Activated CD4-positive, alpha-beta T cell treated with anti-CD3 and anti-CD28 coated beads, Interleukin-2, Interleukin-4, amounts not matched to agents 100 ng/mL and 50 ng/mL, durations not matched to agents 16 hours and 8 hours (primary cell): Measurements from ENCODE around the gene DDX24.

ENCODE experiments used
- DNase-seq: peaks from one replicate; pipeline ENCODE4 v3.0.0-alpha.2; 2020; ENCODE audit warnings: low spot score

DDX24 gene

GRCh38 chr14:94048691-94049624, 32.0 kb downstream of the DDX24 start:
- DNase-seq = no peak

GRCh38 chr14:94047581-94047980, 33.4 kb downstream of the DDX24 start:
- no peak for DNase-seq

- DNase-seq = no peak
Observed at GRCh38 chr14:94046696-94047250, 34.2 kb downstream of the DDX24 start.

- DNase-seq = no peak
Observed at GRCh38 chr14:94045563-94046345, 35.2 kb downstream of the DDX24 start.

- DNase-seq = no peak
Observed at GRCh38 chr14:94045101-94045500, 35.9 kb downstream of the DDX24 start.

GRCh38 chr14:94044476-94045091, 36.4 kb downstream of the DDX24 start:
- no peak for DNase-seq

- no peak for DNase-seq
Observed at GRCh38 chr14:94043756-94044475, 37.1 kb downstream of the DDX24 start.

- DNase-seq = no peak
Observed at GRCh38 chr14:94043111-94043755, 37.8 kb downstream of the DDX24 start.

GRCh38 chr14:94042433-94043091, 38.4 kb downstream of the DDX24 start:
- no peak for DNase-seq

GRCh38 chr14:94041551-94042346, 39.3 kb downstream of the DDX24 start:
- DNase-seq = no peak

GRCh38 chr14:94040796-94041195, 40.2 kb downstream of the DDX24 start:
- DNase-seq = no peak

GRCh38 chr14:94040247-94040646, 40.8 kb downstream of the DDX24 start:
- DNase-seq = no peak

- no peak for DNase-seq
Observed at GRCh38 chr14:94038921-94039629, 41.9 kb downstream of the DDX24 start.

- no peak for DNase-seq
Observed at GRCh38 chr14:94038510-94038909, 42.5 kb downstream of the DDX24 start.

GRCh38 chr14:94037954-94038353, 43.0 kb downstream of the DDX24 start:
- no peak for DNase-seq

- DNase-seq = peak; percentile 83
Observed at GRCh38 chr14:94036313-94037167, 44.5 kb downstream of the DDX24 start.

- DNase-seq = no peak
Observed at GRCh38 chr14:94034886-94035285, 46.1 kb downstream of the DDX24 start.

GRCh38 chr14:94031883-94032279, 49.1 kb downstream of the DDX24 start:
- DNase-seq = no peak
